SU-DHL-6 (cell line): ENCODE measurements around the gene GARIN5A.

Source experiments
- H2AFZ ChIP-seq: fragments of 200-600 bp; sonication (generic); 2 replicates; pipeline ENCODE4 v1.6.1; 2014; ENCODE audit warnings: low read depth, mild to moderate bottlenecking, moderate library complexity, mixed read lengths, antibody characterized with exemption, low read length; ENCODE audit not compliant: severe bottlenecking
- H3F3A ChIP-seq: fragments of 200-600 bp; shearing (Covaris generic); 2 replicates; pipeline ENCODE4 v1.6.0; 2016; ENCODE audit warnings: antibody characterized with exemption, mild to moderate bottlenecking; ENCODE audit not compliant: insufficient read depth
- H3K27ac ChIP-seq: fragments of 200-600 bp; sonication (generic); 2 replicates; pipeline ENCODE4 v1.5.1; 2016; ENCODE audit warnings: low read depth, mild to moderate bottlenecking, low read length, moderate library complexity, mixed read lengths
- H3K27me3 ChIP-seq: fragments of 200-600 bp; sonication (generic), shearing (Covaris generic); 2 replicates; pipeline ENCODE4 v1.6.0; 2014; ENCODE audit warnings: mild to moderate bottlenecking, low read length
- H3K36me3 ChIP-seq: fragments of 200-600 bp; sonication (generic); 2 replicates; pipeline ENCODE4 v1.6.1; 2014; ENCODE audit warnings: mild to moderate bottlenecking, low read length, mixed read lengths
- H3K4me2 ChIP-seq: fragments of 300-600, 200-600 bp; shearing (Covaris generic), sonication (generic); 2 replicates; pipeline ENCODE4 v1.6.0; 2014; ENCODE audit warnings: low read length, low read depth, mild to moderate bottlenecking; ENCODE audit not compliant: poor library complexity, severe bottlenecking
- H3K4me3 ChIP-seq: fragments of 200-600 bp; sonication (generic); 2 replicates; pipeline ENCODE4 v1.5.1; 2014; ENCODE audit warnings: antibody characterized with exemption, low read length, mild to moderate bottlenecking, mixed read lengths; ENCODE audit not compliant: insufficient read depth, poor library complexity, severe bottlenecking
- H3K79me2 ChIP-seq: fragments of 200-600 bp; sonication (generic); 2 replicates; pipeline ENCODE4 v1.6.1; 2014; ENCODE audit warnings: mild to moderate bottlenecking, low read length, moderate library complexity; ENCODE audit not compliant: insufficient read depth
- H3K9ac ChIP-seq: fragments of 200-600 bp; sonication (generic); 2 replicates; pipeline ENCODE4 v1.7.0; 2014; ENCODE audit warnings: mild to moderate bottlenecking, low read length
- H3K9me2 ChIP-seq: fragments of 200-600 bp; sonication (generic); replicated peaks from 2 replicates; pipeline ENCODE4 v1.6.1; 2014; ENCODE audit warnings: low read length; ENCODE audit not compliant: insufficient read depth
- H3K9me3 ChIP-seq: fragments of 200-600 bp; sonication (generic); 2 replicates; pipeline ENCODE4 v1.6.1; 2014; ENCODE audit warnings: low read length, mixed read lengths; ENCODE audit not compliant: insufficient read depth
- H4K20me1 ChIP-seq: fragments of 200-600 bp; sonication (generic); 2 replicates; pipeline ENCODE4 v1.6.1; 2014; ENCODE audit warnings: low read depth, mild to moderate bottlenecking, antibody characterized with exemption, low read length, moderate library complexity, mixed read lengths
- CTCF ChIP-seq: fragments of 200-600 bp; sonication (generic); IDR thresholded peaks from one replicate; pipeline ENCODE4 v1.5.1; 2017; ENCODE audit warnings: antibody characterized with exemption, mild to moderate bottlenecking, low read length, moderate library complexity; ENCODE audit not compliant: insufficient read depth, poor library complexity, severe bottlenecking
- EZH2phosphoT487 ChIP-seq: fragments of 200-600 bp; sonication (generic), shearing (Covaris generic); conservative IDR thresholded peaks from 2 replicates; pipeline ENCODE4 v1.6.1; 2018; ENCODE audit warnings: mild to moderate bottlenecking, antibody characterized with exemption, low read length, moderate library complexity, mixed read lengths

GARIN5A gene

GRCh38 chr19:50486823-50487515 lies 10.3 kb upstream of the GARIN5A start:
- Histone ChIP-seq H3K27ac (no peak overlapping the region), H3K4me2 (no peak overlapping the region), H2AFZ (no peak overlapping the region), H3K4me3 (no peak overlapping the region), H4K20me1 (no peaks in the 10 kb centered on the region), H3K9me3 (peaks cover 6% of the 10 kb centered on the region; the same call in 1 of the 2 replicates), H3K9me2 (no peaks in the 10 kb centered on the region), H3K79me2 (no peaks in the 10 kb centered on the region), H3K9ac (no peak overlapping the region), H3F3A (no peaks in the 10 kb centered on the region), H3K36me3 (0 out of 2 replicates have a peak, but pooled peaks cover 3% of the 10 kb centered on the region), H3K27me3 (no peaks in the 10 kb centered on the region)
- TF ChIP-seq EZH2phosphoT487 (no peak), CTCF (peak; percentile 29)

- Histone ChIP-seq H3K9ac (no peak overlapping the region), H3K27me3 (no peaks in the 10 kb centered on the region), H4K20me1 (no peaks in the 10 kb centered on the region), H3K9me3 (peaks cover 6% of the 10 kb centered on the region; the same call in 1 of the 2 replicates), H3K4me2 (no peak overlapping the region), H3K27ac (no peak overlapping the region), H3K4me3 (no peak overlapping the region), H2AFZ (no peak overlapping the region), H3K36me3 (0 out of 2 replicates have a peak, but pooled peaks cover 3% of the 10 kb centered on the region), H3K9me2 (no peaks in the 10 kb centered on the region), H3F3A (no peaks in the 10 kb centered on the region), H3K79me2 (no peaks in the 10 kb centered on the region)
- TF ChIP-seq EZH2phosphoT487 (no peak), CTCF (no peak)
Observed at GRCh38 chr19:50485284-50485955, 8.8 kb upstream of the GARIN5A start.

GRCh38 chr19:50482916-50483315 lies 6.3 kb upstream of the GARIN5A start:
- Histone ChIP-seq H3K9me2 (no peaks in the 10 kb centered on the region), H3F3A (no peaks in the 10 kb centered on the region), H3K36me3 (peaks cover 11% of the 10 kb centered on the region; the same call in 1 of the 2 replicates), H3K79me2 (peaks cover 7% of the 10 kb centered on the region), H4K20me1 (no peaks in the 10 kb centered on the region), H3K9me3 (peaks cover 13% of the 10 kb centered on the region; the same call in 1 of the 2 replicates), H3K4me2 (no peak overlapping the region), H3K27me3 (no peaks in the 10 kb centered on the region), H3K27ac (no peak overlapping the region), H3K4me3 (no peak overlapping the region), H2AFZ (no peak overlapping the region), H3K9ac (no peak overlapping the region)
- TF ChIP-seq EZH2phosphoT487 (no peak), CTCF (no peak)
